GM18909 (cell line): ENCODE data around the gene C20orf141.
"Not testable (repeated sequence)": the region's sequence is repeated elsewhere in the genome, so short reads cannot be mapped to it uniquely, and the experiment has no call there.

Source experiments
- ATAC-seq: cut with Tn5 transposase; IDR thresholded peaks from one replicate; pipeline ENCODE4 v1.9.1; 2021; ENCODE audit warnings: mild to moderate bottlenecking; ENCODE audit not compliant: unreplicated experiment, poor library complexity

Gene C20orf141

GRCh38 chr20:2814587-2815051, at the start of gene C20orf141:
Gene C20orf141, plus strand, starts transcription at chr20:2814987. Its CDS starts 198 bp downstream, at chr20:2815185.
- ATAC-seq, result no peak

DNA sequence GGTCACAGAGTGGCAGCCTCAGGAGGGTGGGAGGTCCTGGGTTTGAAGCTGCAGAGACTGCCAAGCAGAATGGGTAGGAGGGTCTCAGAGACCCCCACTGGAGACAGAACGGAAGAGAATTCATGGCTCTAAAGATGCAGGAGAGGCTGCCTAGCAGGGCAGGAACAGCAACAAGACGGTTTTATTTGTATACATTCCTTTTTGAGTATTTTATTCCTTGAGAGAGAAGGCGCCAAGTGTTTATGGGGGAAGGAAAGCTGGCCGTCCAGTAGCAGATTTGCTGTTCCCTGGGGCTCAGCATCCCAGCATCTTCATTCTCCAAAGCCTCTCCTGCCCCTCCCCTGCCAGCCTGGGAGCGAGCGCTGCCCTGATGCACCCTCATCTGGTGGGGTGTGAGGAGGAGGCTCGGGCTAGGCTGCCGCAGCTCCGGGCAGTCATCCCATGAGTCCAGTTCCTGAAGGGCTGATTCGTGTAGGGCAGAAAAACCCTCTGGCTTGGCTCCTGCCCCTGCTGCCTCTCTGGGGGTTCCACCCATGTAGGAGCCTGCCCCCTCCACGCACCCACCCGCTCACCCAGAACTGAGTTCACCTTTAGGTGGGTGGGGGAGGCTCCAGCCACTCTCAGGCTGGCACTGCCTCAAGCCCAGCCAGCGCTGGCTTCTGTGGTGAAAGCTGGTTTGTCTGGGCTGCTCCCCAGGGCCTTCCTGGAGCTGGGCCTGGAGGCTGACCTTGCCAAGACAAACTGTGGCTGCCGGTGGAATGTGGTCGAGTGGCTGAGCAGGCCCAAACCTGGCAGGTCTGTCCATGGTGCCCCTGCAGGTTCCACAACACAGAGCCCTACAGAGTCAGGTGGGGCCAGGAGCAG, 46.8 kb upstream of the C20orf141 start:
- ATAC-seq, result no peak

DNA sequence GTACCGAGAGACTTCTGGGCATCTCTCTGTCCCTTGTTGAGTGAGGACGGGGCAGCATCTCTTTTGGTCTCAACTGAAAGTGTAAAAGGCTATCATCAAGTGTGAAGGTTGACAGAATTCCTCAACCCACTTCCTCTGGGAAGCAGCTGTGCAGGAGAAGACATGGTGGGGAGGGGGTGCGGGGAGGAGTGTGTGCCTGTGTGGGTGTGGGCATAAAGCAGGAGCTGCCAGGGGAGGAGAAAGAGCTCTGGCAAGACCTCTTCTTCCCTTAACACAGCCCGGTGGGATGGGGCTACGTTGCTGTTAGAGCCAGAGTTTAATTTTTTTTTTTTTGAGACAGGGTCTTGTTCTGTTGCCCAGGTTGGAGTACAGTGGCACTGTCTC, 46.2 kb upstream of the C20orf141 start:
- ATAC-seq, result no peak

- ATAC-seq, result not testable (repeated sequence)
Measured at GRCh38 chr20:2770091-2770490, 44.7 kb upstream of the C20orf141 start.

GRCh38 chr20:2771631-2772080, 43.1 kb upstream of the C20orf141 start:
- no peak for ATAC-seq

GRCh38 chr20:2773812-2774211, 41.0 kb upstream of the C20orf141 start:
- no peak for ATAC-seq

GRCh38 chr20:2775139-2775538, 39.6 kb upstream of the C20orf141 start:
- ATAC-seq, result no peak

- ATAC-seq, result no peak
Measured at GRCh38 chr20:2778602-2779321, 36.0 kb upstream of the C20orf141 start.

GRCh38 chr20:2780948-2781347, 33.8 kb upstream of the C20orf141 start:
- no peak for ATAC-seq

GRCh38 chr20:2783908-2784566, 30.8 kb upstream of the C20orf141 start:
- ATAC-seq, result no peak

- ATAC-seq, result no peak
Measured at GRCh38 chr20:2793471-2793870, 21.3 kb upstream of the C20orf141 start.

GRCh38 chr20:2794202-2794748, 20.5 kb upstream of the C20orf141 start:
- ATAC-seq, result no peak

GRCh38 chr20:2794866-2795447, 19.8 kb upstream of the C20orf141 start:
- no peak for ATAC-seq

- ATAC-seq, result no peak
Measured at GRCh38 chr20:2795451-2795850, 19.3 kb upstream of the C20orf141 start.

- no peak for ATAC-seq
Measured at GRCh38 chr20:2796011-2796660, 18.7 kb upstream of the C20orf141 start.

GRCh38 chr20:2797136-2797983, 17.4 kb upstream of the C20orf141 start:
- ATAC-seq, result no peak

- no peak for ATAC-seq
Measured at GRCh38 chr20:2798095-2798805, 16.5 kb upstream of the C20orf141 start.

- no peak for ATAC-seq
Measured at GRCh38 chr20:2798814-2799213, 16.0 kb upstream of the C20orf141 start.
